ENCODE data around the gene ECSCR. TPM values are rescaled to one million over a fixed set of nuclear protein-coding genes. Genes with fewer than 3 reads are reported as not detected.

Gene ECSCR
- total RNA-seq, 1 experiment from 2014 or later: not detected

- no peak for TF ChIP-seq CTCF (IDR thresholded peaks at IDR 0.05; ENCODE audit: unreplicated experiment)
- BruUV-seq (replicated peaks): no TSS peak
- ChIA-PET POLR2A (no interaction called here), CTCF (interaction anchor here (2.5 to 11.5 kb wide), 2 partner anchors 14 to 106 kb away, joined by 13 to 111 read pairs; no protein-coding TSS in a partner anchor)
- Mint-ChIP-seq H3K4me1 (ENCODE audit: insufficient read depth, unreplicated experiment) (peaks cover 15% of the 10 kb centered on the region), H3K36me3 (ENCODE audit: insufficient read depth, unreplicated experiment) (peaks cover 8% of the 10 kb centered on the region), H3K27me3 (ENCODE audit: insufficient read depth, unreplicated experiment) (no peaks in the 10 kb centered on the region), H3K27ac (ENCODE audit: low read depth, unreplicated experiment) (no peak overlapping the region), H3K4me3 (ENCODE audit: unreplicated experiment) (no peak overlapping the region), H3K9me3 (ENCODE audit: unreplicated experiment) (no peaks in the 10 kb centered on the region)
- intact Hi-C loops (cut with micrococcal nuclease): no loop called here
- no peak for DNase-seq (ENCODE audit: unreplicated experiment)
Measured at GRCh38 chr5:139408191-139408590, 54.4 kb downstream of the ECSCR start.

- Mint-ChIP-seq H3K36me3 (ENCODE audit: insufficient read depth, unreplicated experiment) (peaks cover 8% of the 10 kb centered on the region), H3K4me1 (ENCODE audit: insufficient read depth, unreplicated experiment) (peaks cover 22% of the 10 kb centered on the region), H3K9me3 (ENCODE audit: unreplicated experiment) (no peaks in the 10 kb centered on the region), H3K4me3 (ENCODE audit: unreplicated experiment) (no peak overlapping the region), H3K27ac (ENCODE audit: low read depth, unreplicated experiment) (no peak overlapping the region), H3K27me3 (ENCODE audit: insufficient read depth, unreplicated experiment) (no peaks in the 10 kb centered on the region)
- BruUV-seq (replicated peaks): no TSS peak
- CTCF ChIA-PET: interaction anchor here (1.1 to 11.5 kb wide), 3 partner anchors 14 to 203 kb away, joined by 3 to 111 read pairs (median 13); no protein-coding TSS in a partner anchor
- TF ChIP-seq CTCF (IDR thresholded peaks at IDR 0.05; ENCODE audit: unreplicated experiment): no peak
- intact Hi-C loops (cut with micrococcal nuclease): no loop called here
- POLR2A ChIA-PET: no interaction called here
- DNase-seq (ENCODE audit: unreplicated experiment): no peak
Measured at GRCh38 chr5:139407517-139407916, 55.0 kb downstream of the ECSCR start.

GRCh38 chr5:139406963-139407362, 55.6 kb downstream of the ECSCR start:
- H3K9me3 Mint-ChIP-seq (ENCODE audit: unreplicated experiment): no peaks in the 10 kb centered on the region
- peaks cover 23% of the 10 kb centered on the region for H3K4me1 Mint-ChIP-seq (ENCODE audit: insufficient read depth, unreplicated experiment)
- no peak for TF ChIP-seq CTCF (IDR thresholded peaks at IDR 0.05; ENCODE audit: unreplicated experiment)
- no peak overlapping the region for H3K27ac Mint-ChIP-seq (ENCODE audit: low read depth, unreplicated experiment)
- intact Hi-C loops (cut with micrococcal nuclease): no loop called here
- no peak overlapping the region for H3K4me3 Mint-ChIP-seq (ENCODE audit: unreplicated experiment)
- DNase-seq (ENCODE audit: unreplicated experiment): no peak
- ChIA-PET CTCF (interaction anchor here (1.1 to 11.5 kb wide), 3 partner anchors 15 to 204 kb away, joined by 3 to 111 read pairs (median 13); no protein-coding TSS in a partner anchor), POLR2A (interaction anchor here (0.9 to 1.2 kb wide), 3 partner anchors 9 to 12 kb away, joined by 3 to 4 read pairs (median 3); no protein-coding TSS in a partner anchor)
- BruUV-seq (replicated peaks): no TSS peak
- no peaks in the 10 kb centered on the region for H3K27me3 Mint-ChIP-seq (ENCODE audit: insufficient read depth, unreplicated experiment)
- peaks cover 11% of the 10 kb centered on the region for H3K36me3 Mint-ChIP-seq (ENCODE audit: insufficient read depth, unreplicated experiment)

- Mint-ChIP-seq H3K27ac (ENCODE audit: low read depth, unreplicated experiment) (peak overlapping the region; percentile 99), H3K9me3 (ENCODE audit: unreplicated experiment) (no peaks in the 10 kb centered on the region), H3K36me3 (ENCODE audit: insufficient read depth, unreplicated experiment) (peaks cover 29% of the 10 kb centered on the region), H3K4me1 (ENCODE audit: insufficient read depth, unreplicated experiment) (peaks cover 23% of the 10 kb centered on the region), H3K27me3 (ENCODE audit: insufficient read depth, unreplicated experiment) (no peaks in the 10 kb centered on the region), H3K4me3 (ENCODE audit: unreplicated experiment) (peak overlapping the region; percentile 97)
- ChIA-PET POLR2A (interaction anchor here (0.7 to 2.3 kb wide), 10 partner anchors 10 to 158 kb away, joined by 3 to 21 read pairs (median 6); partner anchors contain the start of genes DNAJC18, PAIP2 and STING1), CTCF (interaction anchor here (1.5 to 11.5 kb wide), 2 partner anchors 11 to 18 kb away, joined by 4 to 111 read pairs; no protein-coding TSS in a partner anchor)
- TSS peak; percentile 94 for BruUV-seq (replicated peaks)
- DNase-seq (ENCODE audit: unreplicated experiment): no peak
- no peak for TF ChIP-seq CTCF (IDR thresholded peaks at IDR 0.05; ENCODE audit: unreplicated experiment)
- intact Hi-C loops (cut with micrococcal nuclease): no loop called here
Measured at GRCh38 chr5:139404484-139404840, 58.1 kb downstream of the ECSCR start.

Data from MCF 10A (cell line).